ENCODE data around the gene GSC2. TPM values are rescaled to one million over a fixed set of nuclear protein-coding genes. Genes with fewer than 3 reads are reported as not detected.
A peak's percentile ranks its signal among the peaks of the same experiment; 100 is the strongest.

GSC2 gene
- total RNA-seq, 4 donors from 2014 or later, result not detected

DNA sequence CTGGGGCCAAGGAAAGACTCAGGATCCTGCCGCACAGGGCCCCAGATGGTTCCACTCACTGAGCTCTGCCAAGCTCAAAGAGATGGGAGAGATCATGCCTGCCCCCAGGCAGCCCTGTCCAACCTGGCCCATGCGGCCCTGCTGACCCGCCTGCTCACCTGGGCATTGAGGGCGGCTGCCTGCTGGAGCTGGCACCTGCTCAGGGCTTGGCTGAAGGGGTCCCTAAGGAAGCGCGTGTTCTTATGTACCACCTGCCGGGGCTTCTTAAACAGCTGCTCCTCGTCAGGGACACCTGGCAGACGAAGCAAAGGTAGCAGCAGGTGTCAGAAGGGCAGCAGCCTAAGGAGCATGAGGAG, 11.1 kb downstream of the GSC2 start:
- Histone ChIP-seq H3K4me1 (peaks cover 7% of the 10 kb centered on the region), H3K27ac (no peak overlapping the region), H3K4me3 (no peak overlapping the region), H3K27me3 (no peaks in the 10 kb centered on the region), H3K36me3 (peaks cover 89% of the 10 kb centered on the region), H3K9me3 (no peaks in the 10 kb centered on the region)
- TF ChIP-seq POLR2AphosphoS5 (IDR thresholded peaks at IDR 0.05) (no peak), EP300 (IDR thresholded peaks at IDR 0.05) (no peak)
- TF ChIP-seq, protein P1, sequence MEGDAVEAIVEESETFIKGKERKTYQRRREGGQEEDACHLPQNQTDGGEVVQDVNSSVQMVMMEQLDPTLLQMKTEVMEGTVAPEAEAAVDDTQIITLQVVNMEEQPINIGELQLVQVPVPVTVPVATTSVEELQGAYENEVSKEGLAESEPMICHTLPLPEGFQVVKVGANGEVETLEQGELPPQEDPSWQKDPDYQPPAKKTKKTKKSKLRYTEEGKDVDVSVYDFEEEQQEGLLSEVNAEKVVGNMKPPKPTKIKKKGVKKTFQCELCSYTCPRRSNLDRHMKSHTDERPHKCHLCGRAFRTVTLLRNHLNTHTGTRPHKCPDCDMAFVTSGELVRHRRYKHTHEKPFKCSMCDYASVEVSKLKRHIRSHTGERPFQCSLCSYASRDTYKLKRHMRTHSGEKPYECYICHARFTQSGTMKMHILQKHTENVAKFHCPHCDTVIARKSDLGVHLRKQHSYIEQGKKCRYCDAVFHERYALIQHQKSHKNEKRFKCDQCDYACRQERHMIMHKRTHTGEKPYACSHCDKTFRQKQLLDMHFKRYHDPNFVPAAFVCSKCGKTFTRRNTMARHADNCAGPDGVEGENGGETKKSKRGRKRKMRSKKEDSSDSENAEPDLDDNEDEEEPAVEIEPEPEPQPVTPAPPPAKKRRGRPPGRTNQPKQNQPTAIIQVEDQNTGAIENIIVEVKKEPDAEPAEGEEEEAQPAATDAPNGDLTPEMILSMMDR (IDR thresholded peaks at IDR 0.05), result no peak
- no peak for DNase-seq (ENCODE audit: low spot score in 2 of 2)
- 94% methylated on average over 8 of the region's 9 CpGs for WGBS

DNA sequence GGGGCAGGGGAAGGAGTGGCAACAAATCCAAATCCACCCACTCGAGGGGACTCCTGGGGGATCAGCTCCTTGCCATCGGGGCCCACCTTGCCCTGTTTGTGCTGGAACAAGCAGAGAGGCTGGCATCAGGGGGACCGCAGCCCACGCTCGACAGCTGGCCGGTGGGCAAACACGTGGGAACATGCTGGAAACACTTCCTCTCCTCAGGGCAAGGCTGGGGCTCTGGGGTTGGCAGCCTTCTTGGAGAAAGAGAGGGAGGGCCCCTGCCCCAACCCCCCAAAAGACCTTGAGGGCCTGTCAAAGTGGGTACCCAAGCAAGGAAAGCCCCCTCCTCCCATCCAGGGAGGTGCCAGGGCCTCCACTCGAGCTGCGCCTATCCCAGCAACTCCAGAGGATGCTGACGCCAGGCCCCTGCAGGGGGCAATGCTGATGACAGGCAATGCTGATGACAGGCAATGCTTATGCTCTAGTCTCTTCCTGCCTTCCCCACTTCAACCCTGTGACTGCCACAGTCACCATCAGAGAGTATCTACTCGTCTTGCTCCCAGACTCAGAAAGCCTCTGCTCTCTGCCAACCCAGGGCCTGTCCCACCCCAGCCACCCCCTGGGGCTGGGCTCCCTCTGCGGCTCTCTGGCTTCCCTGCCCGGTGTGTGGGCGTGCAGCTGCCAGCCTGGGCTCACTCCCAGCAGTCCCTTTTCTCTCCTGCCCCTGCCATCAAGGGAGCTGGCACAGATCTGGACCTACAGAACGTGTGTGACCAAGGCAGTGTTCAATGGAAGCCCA, 11.7 kb downstream of the GSC2 start:
- WGBS, result 85% methylated on average over 5 of the region's 15 CpGs
- no peak overlapping the region for H3K27ac ChIP-seq
- H3K27me3 ChIP-seq, result no peaks in the 10 kb centered on the region
- H3K4me1 ChIP-seq, result peaks cover 1% of the 10 kb centered on the region
- H3K9me3 ChIP-seq, result no peaks in the 10 kb centered on the region
- peaks cover 95% of the 10 kb centered on the region for H3K36me3 ChIP-seq
- TF ChIP-seq, protein P1 (IDR thresholded peaks at IDR 0.05), result no peak
- no peak for TF ChIP-seq POLR2A (IDR thresholded peaks at IDR 0.05)
- TF ChIP-seq EP300 (IDR thresholded peaks at IDR 0.05), result no peak
- no peak for TF ChIP-seq POLR2AphosphoS5 (IDR thresholded peaks at IDR 0.05)
- DNase-seq (ENCODE audit: low spot score in 2 of 2), result no peak
- no peak overlapping the region for H3K4me3 ChIP-seq

DNA sequence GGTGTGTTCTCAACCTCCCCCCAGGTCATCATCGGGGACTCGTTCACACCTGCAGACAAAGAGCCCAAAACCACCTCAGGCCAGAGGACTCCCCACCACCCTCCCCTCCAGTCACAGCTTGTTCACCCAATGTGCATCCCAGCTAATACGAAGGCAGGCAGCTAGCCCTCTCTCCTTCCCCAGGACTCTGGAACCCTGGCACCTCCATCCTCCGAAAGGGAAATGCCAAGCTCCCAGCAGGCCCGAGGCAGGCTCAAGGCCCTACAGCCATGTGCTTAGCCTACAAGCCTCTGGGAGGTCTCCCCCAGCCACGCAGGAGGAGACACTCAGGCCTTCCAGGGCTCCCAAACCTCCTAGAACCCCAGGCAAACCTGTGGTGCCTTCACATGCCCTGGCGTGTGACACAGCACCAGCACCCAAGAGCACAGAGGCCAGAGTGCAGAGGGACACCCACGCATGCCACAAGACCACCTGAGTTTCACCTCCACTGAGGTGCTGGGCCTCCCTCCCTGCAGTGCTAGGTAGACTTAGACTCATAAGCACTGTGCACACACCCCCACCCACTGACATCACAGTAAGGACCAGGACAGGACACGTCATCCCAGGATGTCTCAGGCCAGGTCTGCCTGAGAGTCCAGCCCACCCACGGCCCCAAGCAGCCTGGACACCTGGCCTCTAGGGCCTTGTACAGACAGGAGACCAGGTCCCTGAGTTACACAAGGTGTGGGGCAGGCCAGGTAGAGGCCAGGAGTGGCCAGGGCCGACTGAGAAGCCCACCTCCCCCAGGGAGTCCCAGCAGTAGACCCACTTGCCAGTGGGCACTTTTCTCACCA, 12.5 kb downstream of the GSC2 start:
- no peak overlapping the region for H3K27ac ChIP-seq
- 90% methylated on average over 5 of the region's 11 CpGs for WGBS

DNA sequence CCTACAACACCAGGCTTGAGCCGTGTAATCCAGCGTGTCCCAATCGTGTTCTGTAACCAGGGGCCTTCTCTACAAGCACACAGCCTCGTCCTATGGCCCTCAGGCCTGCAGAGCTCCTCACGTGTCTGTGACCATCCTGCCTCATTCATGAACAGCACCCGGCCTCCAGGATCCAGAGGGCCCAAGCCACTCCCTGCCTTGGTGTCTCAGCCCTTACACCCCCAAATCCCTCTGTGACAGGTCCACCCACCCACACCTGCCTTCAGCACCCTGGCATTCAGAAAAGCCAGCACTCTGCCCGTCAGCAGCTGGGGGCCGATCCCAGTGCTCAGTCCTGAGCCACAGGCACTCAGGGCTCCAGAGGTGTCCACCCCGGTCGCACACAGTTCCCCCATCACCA, 13.2 kb downstream of the GSC2 start:
- Histone ChIP-seq H3K9me3 (no peaks in the 10 kb centered on the region), H3K27ac (no peak overlapping the region), H3K27me3 (no peaks in the 10 kb centered on the region), H3K36me3 (peaks cover 94% of the 10 kb centered on the region), H3K4me1 (no peaks in the 10 kb centered on the region), H3K4me3 (no peak overlapping the region)
- WGBS, result 97% methylated on average over 10 of the region's 10 CpGs
- TF ChIP-seq, protein P1 (IDR thresholded peaks at IDR 0.05), result no peak
- TF ChIP-seq POLR2AphosphoS5 (IDR thresholded peaks at IDR 0.05), result no peak
- no peak for TF ChIP-seq POLR2A (IDR thresholded peaks at IDR 0.05)
- TF ChIP-seq EP300 (IDR thresholded peaks at IDR 0.05), result no peak
- no peak for DNase-seq (ENCODE audit: low spot score in 2 of 2)

More for the DNA sequence above, 12.5 kb downstream of the GSC2 start:
- no peaks in the 10 kb centered on the region for H3K9me3 ChIP-seq
- H3K27me3 ChIP-seq, result no peaks in the 10 kb centered on the region
- H3K4me1 ChIP-seq, result no peaks in the 10 kb centered on the region
- no peak for DNase-seq (ENCODE audit: low spot score in 2 of 2)
- H3K36me3 ChIP-seq, result peaks cover 100% of the 10 kb centered on the region
- TF ChIP-seq EP300 (IDR thresholded peaks at IDR 0.05) (no peak), POLR2A (IDR thresholded peaks at IDR 0.05) (no peak), POLR2AphosphoS5 (IDR thresholded peaks at IDR 0.05) (no peak)
- TF ChIP-seq, protein P1 (IDR thresholded peaks at IDR 0.05), result no peak
- no peak overlapping the region for H3K4me3 ChIP-seq

GRCh38 chr22:19134874-19135273, 15.2 kb downstream of the GSC2 start:
- no peak overlapping the region for H3K27ac ChIP-seq
- H3K27me3 ChIP-seq, result no peaks in the 10 kb centered on the region
- peaks cover 74% of the 10 kb centered on the region for H3K36me3 ChIP-seq
- peaks cover 16% of the 10 kb centered on the region for H3K4me1 ChIP-seq
- H3K4me3 ChIP-seq, result no peak overlapping the region
- peak in 1 of 2 donors; percentile 52 for DNase-seq (ENCODE audit: low spot score in 2 of 2)
- no peaks in the 10 kb centered on the region for H3K9me3 ChIP-seq
- TF ChIP-seq POLR2A (IDR thresholded peaks at IDR 0.05) (no peak), EP300 (IDR thresholded peaks at IDR 0.05) (no peak), POLR2AphosphoS5 (IDR thresholded peaks at IDR 0.05) (no peak)
- TF ChIP-seq, protein P1 (IDR thresholded peaks at IDR 0.05), result no peak
- 94% methylated on average over 10 of the region's 18 CpGs for WGBS

All from suprapubic skin (tissue), 4 donors.